Measurements from ENCODE around the gene EIF3K.

Gene EIF3K

DNA sequence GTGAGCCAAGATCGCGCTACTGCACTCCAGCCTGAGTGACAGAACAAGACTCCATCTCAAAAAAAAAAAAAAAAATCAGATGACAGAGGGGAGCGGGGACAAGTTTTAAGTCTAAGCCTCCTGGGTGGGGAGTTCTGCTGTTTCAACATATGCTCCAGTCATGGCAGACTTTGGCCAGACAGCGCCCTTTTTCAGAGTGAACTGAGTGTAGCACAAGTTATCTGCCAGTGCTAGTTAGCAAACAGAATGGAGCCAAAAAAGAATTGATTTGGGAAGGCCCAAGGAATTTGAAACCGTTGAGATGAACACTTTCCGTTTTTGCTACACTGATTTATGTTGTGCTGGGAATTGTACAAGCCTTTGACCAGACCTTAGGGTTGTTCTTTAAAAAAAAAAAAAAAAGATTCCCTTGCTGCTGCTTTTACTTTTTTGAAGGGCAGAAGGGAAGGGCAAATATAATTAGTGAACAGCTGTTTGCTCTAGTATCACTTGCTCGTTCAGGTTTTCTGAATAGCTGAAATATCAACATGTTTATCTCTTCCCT lies 34.1 kb downstream of the EIF3K start:
- peak overlapping the region; percentile 3 to 27 for H3K4me3 ChIP-seq (ENCODE audit: low read depth in 1 of 2, low read length in 2 of 2)
- peak overlapping the region; percentile 100 for H3K27ac ChIP-seq (ENCODE audit: low read length)
- H3K4me1 ChIP-seq (ENCODE audit: control insufficient read depth in 1 of 2, insufficient read depth in 2 of 2, low read length in 2 of 2): peaks cover 52 to 78% of the 10 kb centered on the region in 2 donors
- peaks cover 0 to 17% of the 10 kb centered on the region in 2 donors for H3K36me3 ChIP-seq (ENCODE audit: control insufficient read depth in 1 of 2, insufficient read depth in 2 of 2, low read length in 2 of 2)
- no peaks in the 10 kb centered on the region for H3K27me3 ChIP-seq (ENCODE audit: low read depth, low read length)
- H3K9me3 ChIP-seq (ENCODE audit: control insufficient read depth in 1 of 2, low read length in 2 of 2): no peaks in the 10 kb centered on the region

DNA sequence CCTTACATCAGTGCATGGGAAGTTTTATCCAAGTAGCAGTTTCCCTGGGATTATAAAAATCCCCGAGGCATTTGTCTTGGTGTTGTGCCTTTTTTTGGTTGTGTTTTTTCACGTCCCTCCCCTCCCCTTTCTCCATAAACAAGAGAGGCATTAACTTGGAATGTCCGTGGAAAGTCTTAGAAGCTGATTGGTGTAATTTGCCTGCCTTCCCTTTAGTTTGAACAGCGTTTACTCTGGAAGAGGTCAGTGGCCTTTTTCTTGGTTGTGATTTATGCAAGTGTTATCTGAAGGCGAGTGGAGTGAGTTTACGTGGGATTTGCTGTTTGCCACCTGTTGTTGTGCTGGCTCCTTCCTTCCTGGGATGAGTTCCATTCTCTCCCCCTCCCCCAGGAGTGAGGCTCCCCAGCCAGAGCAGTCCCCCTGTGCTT lies 35.7 kb downstream of the EIF3K start:
- H3K4me1 ChIP-seq (ENCODE audit: control insufficient read depth in 1 of 2, insufficient read depth in 2 of 2, low read length in 2 of 2): peaks cover 61 to 82% of the 10 kb centered on the region in 2 donors
- peak overlapping the region; percentile 78 for H3K27ac ChIP-seq (ENCODE audit: low read length)

DNA sequence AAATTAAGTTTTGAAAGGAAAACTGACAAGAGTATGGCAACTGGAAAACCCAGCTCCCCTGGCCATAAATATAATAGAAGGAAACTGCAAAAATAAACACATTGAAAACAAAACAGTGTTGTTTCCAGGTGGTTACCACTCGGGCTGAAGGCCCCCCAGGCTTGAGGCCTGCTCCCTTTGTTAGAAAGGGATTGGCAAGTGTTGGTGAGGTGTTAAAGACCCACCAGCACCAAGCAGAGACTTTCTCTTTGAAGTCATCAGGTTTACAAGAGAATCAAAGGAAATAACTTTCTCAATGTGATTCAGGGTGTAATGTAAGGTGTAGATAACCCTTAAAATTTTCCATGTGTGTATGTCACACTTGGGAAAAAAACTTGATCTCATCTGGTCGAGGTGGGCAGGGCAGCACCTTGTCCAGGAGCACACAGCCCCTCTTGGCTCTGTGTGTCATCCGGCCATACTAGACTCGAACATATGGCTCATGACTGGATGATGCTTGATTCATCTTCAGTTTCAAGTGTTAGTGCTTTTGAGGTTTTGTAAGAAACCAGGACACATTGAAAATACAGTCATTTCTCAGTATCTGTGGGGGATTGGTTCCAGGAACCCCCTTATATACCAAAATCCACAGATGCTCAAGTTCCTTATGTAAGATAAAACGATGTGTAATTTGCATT lies 36.3 kb downstream of the EIF3K start:
- H3K36me3 ChIP-seq (ENCODE audit: control insufficient read depth in 1 of 2, insufficient read depth in 2 of 2, low read length in 2 of 2): peaks cover 0 to 20% of the 10 kb centered on the region in 2 donors
- peak overlapping the region; percentile 78 for H3K27ac ChIP-seq (ENCODE audit: low read length)
- H3K27me3 ChIP-seq (ENCODE audit: low read depth, low read length): no peaks in the 10 kb centered on the region
- no peaks in the 10 kb centered on the region for H3K9me3 ChIP-seq (ENCODE audit: control insufficient read depth in 1 of 2, low read length in 2 of 2)
- peak overlapping the region in 1 of 2 donors; percentile 9 for H3K4me3 ChIP-seq (ENCODE audit: low read depth in 1 of 2, low read length in 2 of 2)
- peaks cover 63 to 80% of the 10 kb centered on the region in 2 donors for H3K4me1 ChIP-seq (ENCODE audit: control insufficient read depth in 1 of 2, insufficient read depth in 2 of 2, low read length in 2 of 2)

More for the DNA sequence above, 35.7 kb downstream of the EIF3K start:
- H3K4me3 ChIP-seq (ENCODE audit: low read depth in 1 of 2, low read length in 2 of 2): peak overlapping the region in 1 of 2 donors; percentile 9
- no peaks in the 10 kb centered on the region for H3K9me3 ChIP-seq (ENCODE audit: control insufficient read depth in 1 of 2, low read length in 2 of 2)
- H3K36me3 ChIP-seq (ENCODE audit: control insufficient read depth in 1 of 2, insufficient read depth in 2 of 2, low read length in 2 of 2): peaks cover 0 to 20% of the 10 kb centered on the region in 2 donors
- no peaks in the 10 kb centered on the region for H3K27me3 ChIP-seq (ENCODE audit: low read depth, low read length)

GRCh38 chr19:38656171-38656981 lies 37.4 kb downstream of the EIF3K start:
- Histone ChIP-seq H3K4me1 (ENCODE audit: control insufficient read depth in 1 of 2, insufficient read depth in 2 of 2, low read length in 2 of 2) (peaks cover 62 to 77% of the 10 kb centered on the region in 2 donors), H3K9me3 (ENCODE audit: control insufficient read depth in 1 of 2, low read length in 2 of 2) (no peaks in the 10 kb centered on the region), H3K27me3 (ENCODE audit: low read depth, low read length) (no peaks in the 10 kb centered on the region), H3K36me3 (ENCODE audit: control insufficient read depth in 1 of 2, insufficient read depth in 2 of 2, low read length in 2 of 2) (peaks cover 0 to 20% of the 10 kb centered on the region in 2 donors), H3K27ac (ENCODE audit: low read length) (peak overlapping the region; percentile 78), H3K4me3 (ENCODE audit: low read depth in 1 of 2, low read length in 2 of 2) (no peak overlapping the region)

DNA sequence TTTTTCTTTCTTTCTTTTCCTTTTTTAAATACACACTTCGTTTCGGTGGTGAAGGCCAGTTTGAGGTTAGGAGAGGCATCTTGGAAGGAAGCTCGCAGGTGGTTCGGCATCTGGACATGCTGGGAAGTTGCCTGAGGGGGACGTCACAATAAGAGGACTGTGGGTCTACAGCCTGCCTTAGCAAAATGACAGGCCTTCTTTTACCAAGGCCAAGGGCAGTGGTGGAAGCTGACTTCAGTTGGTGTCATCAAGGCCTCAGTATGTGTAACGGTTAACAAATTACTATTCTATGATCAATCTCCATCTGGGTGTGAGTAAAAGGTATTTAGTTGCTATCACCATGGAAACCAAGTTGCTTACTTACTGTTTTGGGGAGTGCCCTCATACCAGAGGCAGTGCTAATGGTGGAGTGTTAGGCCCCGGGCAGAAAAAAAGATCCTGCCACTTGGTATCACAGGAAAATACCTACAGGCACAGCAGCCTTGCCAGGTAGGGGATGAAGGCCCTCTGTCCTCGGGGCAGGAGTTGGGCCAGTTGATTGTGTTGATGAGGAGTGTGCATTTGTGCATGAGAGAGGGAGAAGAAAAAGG lies 38.7 kb downstream of the EIF3K start:
- Histone ChIP-seq H3K4me1 (ENCODE audit: control insufficient read depth in 1 of 2, insufficient read depth in 2 of 2, low read length in 2 of 2) (peaks cover 62 to 75% of the 10 kb centered on the region in 2 donors), H3K36me3 (ENCODE audit: control insufficient read depth in 1 of 2, insufficient read depth in 2 of 2, low read length in 2 of 2) (peaks cover 0 to 20% of the 10 kb centered on the region in 2 donors), H3K27me3 (ENCODE audit: low read depth, low read length) (no peaks in the 10 kb centered on the region), H3K27ac (ENCODE audit: low read length) (peak overlapping the region; percentile 98), H3K4me3 (ENCODE audit: low read depth in 1 of 2, low read length in 2 of 2) (no peak overlapping the region), H3K9me3 (ENCODE audit: control insufficient read depth in 1 of 2, low read length in 2 of 2) (no peaks in the 10 kb centered on the region)

DNA sequence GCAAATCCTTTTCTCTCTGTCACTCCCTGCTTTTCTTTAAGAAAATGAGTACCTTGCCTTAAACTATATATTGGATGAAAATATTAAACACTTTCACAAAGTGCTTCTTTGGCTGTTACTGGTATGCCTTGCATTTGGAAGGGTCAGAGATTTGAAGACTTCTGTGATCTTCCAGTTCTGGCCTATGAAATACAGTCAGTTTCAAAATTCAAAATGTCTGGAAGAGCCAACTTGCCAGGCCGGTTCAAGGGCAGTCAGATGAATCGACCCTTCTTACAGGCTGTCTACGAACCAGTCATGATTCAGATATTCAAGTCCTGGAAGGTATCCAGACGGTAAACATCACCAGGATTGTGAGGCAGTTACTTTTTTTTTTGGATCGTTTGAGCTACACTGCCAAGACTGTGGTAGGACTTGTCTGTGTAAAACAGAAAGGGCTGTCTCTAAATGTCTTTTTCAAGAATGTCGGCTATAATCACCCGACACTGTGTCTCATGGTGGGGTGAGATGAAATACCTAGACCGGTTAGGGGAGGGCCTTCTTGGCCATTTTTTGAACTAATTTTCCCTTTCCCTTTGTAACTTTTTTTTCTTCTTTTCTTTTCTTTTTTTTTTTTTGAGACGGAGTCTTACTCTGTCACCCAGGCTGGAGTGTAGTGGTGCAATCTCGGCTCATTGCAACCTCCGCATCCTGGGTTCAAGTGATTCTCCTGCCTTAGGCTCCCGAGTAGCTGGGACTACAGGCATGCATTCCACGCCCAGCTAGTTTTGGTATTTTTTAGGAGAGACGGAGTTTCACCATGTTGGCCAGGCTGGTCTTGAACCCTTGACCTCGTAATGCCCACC lies 39.7 kb downstream of the EIF3K start:
- Histone ChIP-seq H3K9me3 (ENCODE audit: control insufficient read depth in 1 of 2, low read length in 2 of 2) (no peaks in the 10 kb centered on the region), H3K4me3 (ENCODE audit: low read depth in 1 of 2, low read length in 2 of 2) (no peak overlapping the region), H3K4me1 (ENCODE audit: control insufficient read depth in 1 of 2, insufficient read depth in 2 of 2, low read length in 2 of 2) (peaks cover 60 to 76% of the 10 kb centered on the region in 2 donors)

GRCh38 chr19:38660724-38661123 lies 41.7 kb downstream of the EIF3K start:
- peaks cover 68 to 77% of the 10 kb centered on the region in 2 donors for H3K4me1 ChIP-seq (ENCODE audit: control insufficient read depth in 1 of 2, insufficient read depth in 2 of 2, low read length in 2 of 2)
- H3K36me3 ChIP-seq (ENCODE audit: control insufficient read depth in 1 of 2, insufficient read depth in 2 of 2, low read length in 2 of 2): peaks cover 0 to 20% of the 10 kb centered on the region in 2 donors
- H3K4me3 ChIP-seq (ENCODE audit: low read depth in 1 of 2, low read length in 2 of 2): no peak overlapping the region
- H3K9me3 ChIP-seq (ENCODE audit: control insufficient read depth in 1 of 2, low read length in 2 of 2): no peaks in the 10 kb centered on the region
- peak overlapping the region; percentile 73 for H3K27ac ChIP-seq (ENCODE audit: low read length)
- H3K27me3 ChIP-seq (ENCODE audit: low read depth, low read length): no peaks in the 10 kb centered on the region

More for the DNA sequence above, 39.7 kb downstream of the EIF3K start:
- H3K36me3 ChIP-seq (ENCODE audit: control insufficient read depth in 1 of 2, insufficient read depth in 2 of 2, low read length in 2 of 2): peaks cover 0 to 20% of the 10 kb centered on the region in 2 donors
- H3K27ac ChIP-seq (ENCODE audit: low read length): peak overlapping the region; percentile 98
- H3K27me3 ChIP-seq (ENCODE audit: low read depth, low read length): no peaks in the 10 kb centered on the region

- Histone ChIP-seq H3K4me1 (ENCODE audit: control insufficient read depth in 1 of 2, insufficient read depth in 2 of 2, low read length in 2 of 2) (peaks cover 72 to 78% of the 10 kb centered on the region in 2 donors), H3K36me3 (ENCODE audit: control insufficient read depth in 1 of 2, insufficient read depth in 2 of 2, low read length in 2 of 2) (peaks cover 0 to 20% of the 10 kb centered on the region in 2 donors)
These were observed 42.1 kb downstream of the EIF3K start for GRCh38 chr19:38661136-38661535.

GRCh38 chr19:38661996-38662395 lies 43.0 kb downstream of the EIF3K start:
- Histone ChIP-seq H3K27me3 (ENCODE audit: low read depth, low read length) (no peaks in the 10 kb centered on the region), H3K36me3 (ENCODE audit: control insufficient read depth in 1 of 2, insufficient read depth in 2 of 2, low read length in 2 of 2) (peaks cover 0 to 20% of the 10 kb centered on the region in 2 donors), H3K9me3 (ENCODE audit: control insufficient read depth in 1 of 2, low read length in 2 of 2) (no peaks in the 10 kb centered on the region), H3K4me1 (ENCODE audit: control insufficient read depth in 1 of 2, insufficient read depth in 2 of 2, low read length in 2 of 2) (peaks cover 75 to 78% of the 10 kb centered on the region in 2 donors), H3K4me3 (ENCODE audit: low read depth in 1 of 2, low read length in 2 of 2) (no peak overlapping the region), H3K27ac (ENCODE audit: low read length) (peak overlapping the region; percentile 68)

More at GRCh38 chr19:38661136-38661535, 42.1 kb downstream of the EIF3K start:
- H3K27me3 ChIP-seq (ENCODE audit: low read depth, low read length): no peaks in the 10 kb centered on the region
- H3K9me3 ChIP-seq (ENCODE audit: control insufficient read depth in 1 of 2, low read length in 2 of 2): no peaks in the 10 kb centered on the region
- peak overlapping the region; percentile 73 for H3K27ac ChIP-seq (ENCODE audit: low read length)
- no peak overlapping the region for H3K4me3 ChIP-seq (ENCODE audit: low read depth in 1 of 2, low read length in 2 of 2)

DNA sequence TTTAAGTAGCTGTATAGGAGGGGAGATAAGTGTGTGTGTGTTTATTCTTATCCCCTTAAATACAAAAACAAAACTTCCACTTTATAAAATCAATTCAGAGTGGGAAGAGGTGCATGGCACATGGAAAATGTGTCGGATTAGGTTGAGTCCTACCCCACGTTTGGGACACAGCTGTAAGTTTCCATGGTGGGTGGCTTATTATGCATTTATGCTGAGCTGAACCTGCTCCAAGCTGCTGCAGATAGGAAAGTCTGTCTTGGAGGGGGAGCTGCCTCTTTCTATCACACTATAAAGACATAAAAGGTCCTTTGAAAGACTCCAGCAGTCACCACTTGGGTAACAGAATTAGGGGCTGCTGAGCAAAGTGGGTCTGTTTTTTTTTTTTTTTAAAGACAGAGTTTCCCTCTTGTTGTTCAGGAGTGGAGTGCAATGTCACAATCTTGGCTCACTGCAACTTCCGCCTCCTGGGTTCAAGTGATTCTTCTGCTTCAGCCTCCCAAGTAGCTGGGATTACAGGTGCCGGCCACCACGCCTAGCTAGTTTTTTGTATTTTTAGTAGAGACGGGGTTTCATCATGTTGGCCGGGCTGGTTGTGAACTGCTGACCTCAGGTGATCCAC lies 43.7 kb downstream of the EIF3K start:
- Histone ChIP-seq H3K4me3 (ENCODE audit: low read depth in 1 of 2, low read length in 2 of 2) (no peak overlapping the region), H3K36me3 (ENCODE audit: control insufficient read depth in 1 of 2, insufficient read depth in 2 of 2, low read length in 2 of 2) (peaks cover 0 to 20% of the 10 kb centered on the region in 2 donors), H3K4me1 (ENCODE audit: control insufficient read depth in 1 of 2, insufficient read depth in 2 of 2, low read length in 2 of 2) (peaks cover 77 to 78% of the 10 kb centered on the region in 2 donors), H3K9me3 (ENCODE audit: control insufficient read depth in 1 of 2, low read length in 2 of 2) (no peaks in the 10 kb centered on the region), H3K27me3 (ENCODE audit: low read depth, low read length) (no peaks in the 10 kb centered on the region), H3K27ac (ENCODE audit: low read length) (peak overlapping the region; percentile 68)
